GM10847 (cell line): ENCODE results near the gene NUTM2A.
"Not testable (repeated sequence)": the region's sequence is repeated elsewhere in the genome, so short reads cannot be mapped to it uniquely, and the experiment has no call there.

Experiments used
- POLR2A ChIP-seq: IDR thresholded peaks from 2 replicates; pipeline ENCODE4 v1.6.1; 2011; ENCODE audit not compliant: insufficient read length; ENCODE audit errors: extremely low read depth

Gene NUTM2A

GRCh38 chr10:87225148-87225547 lies at the start of gene NUTM2A:
TSS of gene NUTM2A (plus strand) at chr10:87225448. CDS start at chr10:87225831, 383 bp downstream.
- TF ChIP-seq POLR2A: not testable (repeated sequence)
